Naive thymus-derived CD4-positive, alpha-beta T cell (primary cell): ENCODE results near the gene APOD. TPM values are rescaled to one million over a fixed set of nuclear protein-coding genes. Genes with fewer than 3 reads are reported as not detected.
A peak's percentile ranks its signal among the peaks of the same experiment; 100 is the strongest.
"Not testable (repeated sequence)": the region's sequence is repeated elsewhere in the genome, so short reads cannot be mapped to it uniquely, and the experiment has no call there.

Experiments used
- ATAC-seq: fragments of 150-1000 bp; cut with Tn5 transposase; 2 replicates; pipeline ENCODE4 v1.10.0; 2021; ENCODE audit warnings: mild to moderate bottlenecking, moderate library complexity
- CTCF ChIA-PET: fragments of 350-600 bp; sonication (Branson Sonifier 250); formaldehyde crosslinking; loops from one replicate; lab custom pipeline; 2021; ENCODE audit warnings: antibody characterized with exemption; lab: Charles Lee
- POLR2A ChIA-PET: fragments of 350-600 bp; sonication (Branson Sonifier 250); formaldehyde crosslinking; loops from one replicate; lab custom pipeline; 2021; ENCODE audit warnings: antibody characterized with exemption, inconsistent platforms; lab: Charles Lee
- DNase-seq, 9 donors: peaks; one replicate each; pipeline versions ENCODE4 v3.0.0 to v3.0.0-alpha.2; 2020 to 2022; ENCODE audit warnings: mixed read lengths in 1 of 9
- H3K27ac ChIP-seq: one replicate; pipeline ENCODE4 v1.7.0; 2013; ENCODE audit warnings: mild to moderate bottlenecking, low read depth, low read length, moderate library complexity
- H3K27me3 ChIP-seq, 2 donors: one replicate each; pipeline ENCODE4 v1.7.0; 2013; ENCODE audit warnings: low read length in 2 of 2, mild to moderate bottlenecking in 2 of 2, moderate library complexity in 2 of 2; ENCODE audit not compliant: control insufficient read depth in 2 of 2, insufficient read depth in 2 of 2
- H3K36me3 ChIP-seq, 3 experiments: 1 replicate in 2 of 3; 2 replicates in 1 of 3; pipeline ENCODE4 v1.7.0; 2013; ENCODE audit warnings: low read length in 3 of 3, mild to moderate bottlenecking in 3 of 3, moderate library complexity in 1 of 3; ENCODE audit not compliant: insufficient read depth in 3 of 3, control insufficient read depth in 2 of 3
- H3K4me1 ChIP-seq, 2 donors: one replicate each; pipeline ENCODE4 v1.7.0; 2013; ENCODE audit warnings: low read length in 2 of 2, mild to moderate bottlenecking in 2 of 2, moderate library complexity in 1 of 2; ENCODE audit not compliant: control insufficient read depth in 2 of 2, insufficient read depth in 2 of 2
- H3K4me3 ChIP-seq: 2 replicates; pipeline ENCODE4 v1.7.0; 2013; ENCODE audit warnings: mild to moderate bottlenecking, low read length
- H3K9me3 ChIP-seq, 3 experiments: 1 replicate in 2 of 3; 2 replicates in 1 of 3; pipeline ENCODE4 v1.7.0; 2013; ENCODE audit warnings: low read length in 3 of 3; ENCODE audit not compliant: control insufficient read depth in 2 of 3
- H3K27ac Mint-ChIP-seq, 9 donors: one replicate each; pipeline ENCODE4 v1.8.0; 2020 to 2022; ENCODE audit warnings: mixed read lengths in 9 of 9, mild to moderate bottlenecking in 8 of 9, moderate library complexity in 5 of 9, inconsistent platforms in 2 of 9
- H3K27me3 Mint-ChIP-seq, 5 donors: one replicate each; pipeline ENCODE4 v1.8.0; 2021 to 2022; ENCODE audit warnings: mixed read lengths in 5 of 5, mild to moderate bottlenecking in 1 of 5
- H3K36me3 Mint-ChIP-seq, 5 donors: one replicate each; pipeline ENCODE4 v1.8.0; 2020 to 2022; ENCODE audit warnings: mixed read lengths in 5 of 5, mild to moderate bottlenecking in 3 of 5, inconsistent platforms in 1 of 5
- H3K4me1 Mint-ChIP-seq, 7 donors: one replicate each; pipeline ENCODE4 v1.8.0; 2020 to 2022; ENCODE audit warnings: mixed read lengths in 7 of 7, mild to moderate bottlenecking in 3 of 7, inconsistent platforms in 1 of 7
- H3K4me3 Mint-ChIP-seq, 10 donors: one replicate each; pipeline ENCODE4 v1.8.0; 2020 to 2022; ENCODE audit warnings: mild to moderate bottlenecking in 10 of 10, mixed read lengths in 10 of 10, moderate library complexity in 6 of 10, inconsistent platforms in 2 of 10
- H3K9me3 Mint-ChIP-seq, 11 donors: one replicate each; pipeline ENCODE4 v1.8.0; 2020 to 2022; ENCODE audit warnings: mixed read lengths in 11 of 11, mild to moderate bottlenecking in 4 of 11, inconsistent platforms in 1 of 11, moderate library complexity in 1 of 11
- intact Hi-C, 2 donors: fragments of 100-400 bp; cut with micrococcal nuclease; formaldehyde crosslinking; loops; one replicate each; pipeline ENCODE4 v1.15.1; 2023
- polyA plus RNA-seq, 2 donors: library from polyadenylated mRNA; unstranded; fragments of 300-500 nt; fragmentation: Illumina TruSeq; gene quantifications; one replicate each; pipeline ENCODE4 v1.2.3, GENCODE V29; 2021
- total RNA-seq, 6 experiments: library from RNA in 5 of 6; stranded (reverse) in 5 of 6; gene quantifications; 1 replicate in 5 of 6; 2 replicates in 1 of 6; pipeline ENCODE4 v1.2.3 and lab custom pipeline; 2021 to 2026

The APOD gene
- total and polyA plus RNA-seq, 7 experiments from 2014 or later: 0.56 TPM; not detected in 6

DNA sequence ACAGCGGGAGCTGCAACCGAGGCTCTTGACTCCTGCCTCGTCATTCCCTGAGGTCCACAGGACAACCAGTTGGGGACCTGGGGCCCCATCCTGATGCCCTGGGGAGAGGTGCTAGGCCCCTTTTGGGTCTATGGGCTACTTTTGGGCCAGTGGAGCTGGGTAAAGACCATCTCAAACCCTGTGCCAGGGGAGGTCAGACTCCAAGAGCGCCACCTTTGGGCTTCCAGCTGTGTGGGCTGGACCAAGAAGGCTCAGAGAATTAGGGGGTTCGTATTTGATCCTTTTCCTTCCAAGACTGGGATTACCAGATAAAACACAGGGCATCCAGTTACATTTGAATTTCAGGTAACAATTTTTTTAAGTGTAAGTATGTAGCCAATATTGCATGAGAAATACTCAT, 33.4 kb upstream of the APOD start:
- H3K9me3 Mint-ChIP-seq, H3K4me3 Mint-ChIP-seq, H3K36me3 Mint-ChIP-seq, H3K4me1 ChIP-seq, H3K9me3 ChIP-seq, CTCF ChIA-PET, H3K27ac Mint-ChIP-seq, H3K27ac ChIP-seq, H3K27me3 Mint-ChIP-seq, ATAC-seq, POLR2A ChIA-PET, H3K27me3 ChIP-seq, H3K36me3 ChIP-seq, H3K4me3 ChIP-seq, DNase-seq: not testable (repeated sequence)
- peaks cover 6 to 25% (median 23%) of the 10 kb centered on the region in 7 donors for H3K4me1 Mint-ChIP-seq
- intact Hi-C loops: loop anchor here in 1 of 2 donors (5.0 kb wide), 1 partner anchor 100 kb away; no protein-coding TSS in a partner anchor

DNA sequence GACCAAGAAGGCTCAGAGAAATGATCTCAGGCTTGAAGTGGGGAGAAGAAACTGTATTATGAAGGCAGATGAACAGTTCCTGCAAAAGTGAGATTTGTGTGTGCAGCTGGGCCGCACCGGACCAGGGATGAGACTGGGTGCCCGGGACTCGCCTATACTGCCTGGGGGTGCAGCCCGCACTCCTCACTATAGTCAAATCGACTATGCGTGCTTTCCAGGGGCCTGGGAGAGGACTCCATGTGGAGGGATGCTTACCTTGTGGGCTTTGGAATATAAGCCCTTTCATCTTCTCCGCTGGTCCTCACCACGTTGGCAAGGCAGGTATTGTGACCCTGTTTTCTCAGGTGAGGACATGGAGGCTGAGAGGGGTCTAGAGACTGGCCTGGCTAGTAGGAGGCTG, 32.9 kb upstream of the APOD start:
- H3K27ac Mint-ChIP-seq: no peak overlapping the region
- peaks cover 0 to 1% (median 0%) of the 10 kb centered on the region in 5 donors for H3K27me3 Mint-ChIP-seq
- ChIA-PET CTCF (no interaction called here), POLR2A (no interaction called here)
- peaks cover 0 to 7% of the 10 kb centered on the region in 2 donors for H3K4me1 ChIP-seq
- peaks cover 8 to 26% (median 21%) of the 10 kb centered on the region in 7 donors for H3K4me1 Mint-ChIP-seq
- intact Hi-C loops: loop anchor here in 1 of 2 donors (5.0 kb wide), 1 partner anchor 101 kb away; no protein-coding TSS in a partner anchor
- no peaks in the 10 kb centered on the region for H3K36me3 ChIP-seq
- no peak overlapping the region for H3K4me3 Mint-ChIP-seq
- peaks cover 0 to 1% (median 0%) of the 10 kb centered on the region in 5 donors for H3K36me3 Mint-ChIP-seq
- ATAC-seq (no peak), DNase-seq (no peak)
- no peaks in the 10 kb centered on the region for H3K9me3 ChIP-seq
- H3K4me3 ChIP-seq: no peak overlapping the region
- no peaks in the 10 kb centered on the region for H3K27me3 ChIP-seq
- H3K27ac ChIP-seq: no peak overlapping the region
- peaks cover 0 to 7% (median 0%) of the 10 kb centered on the region in 11 donors for H3K9me3 Mint-ChIP-seq

DNA sequence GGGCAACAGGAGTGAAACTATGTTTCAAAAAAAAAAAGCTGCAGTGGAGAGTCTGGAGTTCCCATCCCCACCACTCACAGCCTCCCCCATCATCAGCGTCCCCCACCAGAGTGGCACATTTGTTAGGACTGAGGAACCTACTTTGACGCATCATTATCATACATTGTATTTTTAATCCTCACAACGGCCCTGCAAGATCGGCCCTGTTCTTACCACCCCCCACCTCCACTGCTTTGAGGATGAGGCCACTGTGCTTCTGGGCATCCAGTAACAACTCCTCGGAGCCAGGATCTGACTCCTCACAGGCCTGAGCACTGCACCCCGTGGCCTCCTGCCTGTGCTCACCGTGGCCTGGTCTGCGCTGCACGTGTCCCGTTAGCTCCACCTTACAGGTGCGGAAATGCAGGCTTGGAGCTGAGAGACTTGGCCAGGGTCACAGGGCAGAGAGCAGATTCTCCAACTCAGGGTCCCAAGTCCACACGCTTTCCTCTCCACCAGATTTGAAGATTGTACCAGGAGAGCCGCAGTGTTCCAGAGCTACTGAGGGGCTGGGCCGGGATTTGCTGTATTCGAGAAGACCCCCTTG, 32.3 kb upstream of the APOD start:
- H3K27ac ChIP-seq, H3K4me3 Mint-ChIP-seq, POLR2A ChIA-PET, H3K27me3 Mint-ChIP-seq, H3K4me1 ChIP-seq, DNase-seq, CTCF ChIA-PET, H3K27me3 ChIP-seq, H3K36me3 Mint-ChIP-seq, H3K4me3 ChIP-seq, ATAC-seq, H3K27ac Mint-ChIP-seq, H3K9me3 ChIP-seq, H3K36me3 ChIP-seq: not testable (repeated sequence)
- peaks cover 9 to 32% (median 21%) of the 10 kb centered on the region in 7 donors for H3K4me1 Mint-ChIP-seq
- H3K9me3 Mint-ChIP-seq: peaks cover 0 to 12% (median 0%) of the 10 kb centered on the region in 11 donors
- intact Hi-C loops: loop anchor here in 1 of 2 donors (5.0 kb wide), 1 partner anchor 101 kb away; no protein-coding TSS in a partner anchor

DNA sequence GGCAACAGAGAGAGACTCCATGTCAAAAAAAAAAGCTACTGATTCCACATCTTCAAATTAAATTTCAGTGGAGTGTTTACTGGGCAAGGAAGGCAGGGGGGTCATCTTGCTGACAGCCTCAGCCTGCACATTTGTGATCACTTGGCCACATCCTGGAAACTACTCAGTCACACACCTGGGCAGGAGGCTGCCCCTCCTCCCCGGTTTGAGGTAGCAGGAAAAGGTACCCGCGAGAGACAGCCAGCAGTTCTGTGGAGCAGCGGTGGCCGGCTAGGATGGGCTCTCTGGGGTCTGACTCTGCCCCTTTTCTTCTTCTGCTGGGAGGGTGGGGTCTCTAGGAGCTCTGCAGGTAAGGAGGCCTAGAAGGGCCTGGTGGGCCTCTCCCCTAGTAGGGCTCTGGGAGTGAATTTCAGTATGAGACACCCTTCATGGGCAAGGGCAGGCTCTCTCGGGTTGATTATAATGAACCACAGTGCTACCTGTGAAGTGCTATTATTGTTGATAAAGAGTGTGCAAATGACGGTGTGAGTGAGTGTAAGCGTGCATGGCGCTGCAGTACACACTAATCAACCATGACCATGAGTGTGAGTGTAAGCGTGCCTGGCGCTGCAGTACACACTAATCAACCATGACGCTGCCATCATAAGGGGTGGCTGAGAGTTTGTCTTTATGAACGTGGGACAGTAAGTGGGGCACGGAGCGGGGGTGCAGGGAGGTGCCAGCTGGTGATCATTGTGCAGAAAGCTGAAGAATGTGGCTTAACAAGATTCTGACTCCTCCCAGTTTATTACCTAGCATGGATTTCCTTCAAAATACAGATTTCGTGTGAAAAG, 31.1 kb upstream of the APOD start:
- Mint-ChIP-seq H3K4me1 (peaks cover 14 to 41% (median 25%) of the 10 kb centered on the region in 7 donors), H3K27ac (peak overlapping the region in 8 of 9 donors; percentile 11 to 87 (median 73))
- not testable (repeated sequence) for ATAC-seq

DNA sequence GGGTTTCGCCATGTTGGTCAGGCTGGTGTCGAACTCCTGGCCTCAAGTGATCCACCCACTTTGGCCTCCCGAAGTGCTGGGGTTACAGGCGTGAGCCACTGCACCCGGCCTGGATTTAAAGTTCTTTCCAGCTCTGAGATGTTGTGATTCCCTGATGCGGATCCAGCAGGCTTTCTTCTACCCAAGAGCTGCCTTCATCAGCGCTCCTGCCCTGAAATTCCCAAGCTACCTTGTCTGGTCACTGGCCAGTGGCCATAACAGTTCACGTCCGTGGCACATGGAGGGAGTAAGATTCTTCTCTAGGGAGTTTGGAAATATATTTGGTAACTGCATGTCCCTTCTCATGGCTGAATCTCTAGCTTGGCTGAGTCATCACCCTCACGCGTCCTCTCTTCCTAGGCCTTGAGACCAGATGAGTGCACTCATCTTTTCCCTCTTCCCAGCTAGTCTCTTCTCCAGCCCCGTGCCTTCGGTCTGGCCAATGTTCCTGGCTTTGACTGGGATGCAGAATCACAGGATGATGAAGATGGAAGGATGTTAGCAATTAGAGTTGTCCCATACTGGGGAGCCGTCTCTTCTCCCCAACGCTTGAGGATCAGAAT, 29.8 kb upstream of the APOD start:
- peaks cover 0 to 23% (median 3%) of the 10 kb centered on the region in 5 donors for H3K36me3 Mint-ChIP-seq
- Histone ChIP-seq H3K36me3 (no peaks in the 10 kb centered on the region), H3K4me1 (peaks cover 6 to 23% of the 10 kb centered on the region in 2 donors), H3K9me3 (no peaks in the 10 kb centered on the region), H3K27me3 (no peaks in the 10 kb centered on the region), H3K27ac (no peak overlapping the region), H3K4me3 (no peak overlapping the region)
- CTCF ChIA-PET: interaction anchor here (0.7 kb wide), 1 partner anchor 1897 kb away, joined by 3 read pairs; no protein-coding TSS in a partner anchor
- ATAC-seq (no peak), DNase-seq (no peak)
- H3K27me3 Mint-ChIP-seq: peaks cover 0 to 2% (median 0%) of the 10 kb centered on the region in 5 donors
- POLR2A ChIA-PET: interaction anchor here (0.9 to 1.0 kb wide), 2 partner anchors 58 to 71 kb away, joined by 3 read pairs; no protein-coding TSS in a partner anchor
- H3K9me3 Mint-ChIP-seq: peaks cover 0 to 25% (median 3%) of the 10 kb centered on the region in 11 donors
- peak overlapping the region in 1 of 10 donors; percentile 54 for H3K4me3 Mint-ChIP-seq
- intact Hi-C loops: loop anchor here in 1 of 2 donors (5.0 kb wide), 1 partner anchor 56 kb away; no protein-coding TSS in a partner anchor
- H3K4me1 Mint-ChIP-seq: peaks cover 24 to 55% (median 38%) of the 10 kb centered on the region in 7 donors
- peak overlapping the region in 5 of 9 donors; percentile 18 to 74 (median 44) for H3K27ac Mint-ChIP-seq

More for the DNA sequence above, 31.1 kb upstream of the APOD start:
- peak in 4 of 9 donors; percentile 10 to 33 (median 26) for DNase-seq
- H3K4me1 ChIP-seq: peaks cover 4 to 11% of the 10 kb centered on the region in 2 donors
- POLR2A ChIA-PET: interaction anchor here (0.6 to 0.9 kb wide), 2 partner anchors 59 to 108 kb away, joined by 3 read pairs; no protein-coding TSS in a partner anchor
- not testable (repeated sequence) for H3K9me3 ChIP-seq, H3K27me3 Mint-ChIP-seq, H3K27ac ChIP-seq, H3K4me3 ChIP-seq, H3K36me3 ChIP-seq, H3K27me3 ChIP-seq
- Mint-ChIP-seq H3K36me3 (peaks cover 0 to 12% (median 0%) of the 10 kb centered on the region in 5 donors), H3K9me3 (peaks cover 0 to 19% (median 0%) of the 10 kb centered on the region in 11 donors), H3K4me3 (peak overlapping the region in 8 of 10 donors; percentile 8 to 54 (median 41))
- CTCF ChIA-PET: interaction anchor here (0.7 kb wide), 1 partner anchor 236 kb away, joined by 3 read pairs; no protein-coding TSS in a partner anchor
- intact Hi-C loops: loop anchor here (5.0 kb wide), 2 partner anchors 58 to 102 kb away; no protein-coding TSS in a partner anchor
